Measurements from ENCODE around the gene MEFV.
"Not testable (repeated sequence)": the region's sequence is repeated elsewhere in the genome, so short reads cannot be mapped to it uniquely, and the experiment has no call there.

The MEFV gene

GRCh38 chr16:3220839-3221238 lies 35.6 kb downstream of the MEFV start:
- DNase-seq (ENCODE audit: low read depth), result no peak

- no peak for DNase-seq (ENCODE audit: low read depth)
Measured at GRCh38 chr16:3216263-3216640, 40.2 kb downstream of the MEFV start.

- DNase-seq (ENCODE audit: low read depth), result no peak
Measured at GRCh38 chr16:3215601-3216262, 40.7 kb downstream of the MEFV start.

- peak; percentile 47 for DNase-seq (ENCODE audit: low read depth)
Measured at GRCh38 chr16:3214904-3215600, 41.4 kb downstream of the MEFV start.

- no peak for DNase-seq (ENCODE audit: low read depth)
Measured at GRCh38 chr16:3212567-3212966, 43.9 kb downstream of the MEFV start.

GRCh38 chr16:3212006-3212405 lies 44.4 kb downstream of the MEFV start:
- no peak for DNase-seq (ENCODE audit: low read depth)

GRCh38 chr16:3207086-3207953 lies 49.1 kb downstream of the MEFV start:
- DNase-seq (ENCODE audit: low read depth), result no peak

- not testable (repeated sequence) for DNase-seq (ENCODE audit: low read depth)
Measured at GRCh38 chr16:3205939-3206338, 50.5 kb downstream of the MEFV start.

- no peak for DNase-seq (ENCODE audit: low read depth)
Measured at GRCh38 chr16:3202903-3203539, 53.4 kb downstream of the MEFV start.

- no peak for DNase-seq (ENCODE audit: low read depth)
Measured at GRCh38 chr16:3198334-3199072, 57.9 kb downstream of the MEFV start.

GRCh38 chr16:3197694-3198333 lies 58.6 kb downstream of the MEFV start:
- DNase-seq (ENCODE audit: low read depth), result not testable (repeated sequence)

- no peak for DNase-seq (ENCODE audit: low read depth)
Measured at GRCh38 chr16:3195975-3196374, 60.5 kb downstream of the MEFV start.

- DNase-seq (ENCODE audit: low read depth), result no peak
Measured at GRCh38 chr16:3194792-3195191, 61.6 kb downstream of the MEFV start.

GRCh38 chr16:3193221-3194212 lies 62.9 kb downstream of the MEFV start:
- DNase-seq (ENCODE audit: low read depth), result no peak

- DNase-seq (ENCODE audit: low read depth), result no peak
Measured at GRCh38 chr16:3192476-3193019, 63.9 kb downstream of the MEFV start.

Measured in iris pigment epithelial cell (primary cell).